ENCODE measurements around the gene SPOPL.
A peak's percentile ranks its signal among the peaks of the same experiment; 100 is the strongest.
"Not testable (repeated sequence)": the region's sequence is repeated elsewhere in the genome, so short reads cannot be mapped to it uniquely, and the experiment has no call there.

Gene SPOPL

GRCh38 chr2:138501425-138502254 lies at the start of gene SPOPL:
TSS of gene SPOPL (plus strand) at chr2:138501770. CDS start at chr2:138550217, 48,447 bp downstream.
- DNase-seq = peak; percentile 15 to 95 (median 84)

- no peak for DNase-seq
These were observed 49.2 kb upstream of the SPOPL start for GRCh38 chr2:138452324-138452723.

GRCh38 chr2:138453815-138454214 lies 47.8 kb upstream of the SPOPL start:
- no peak for DNase-seq

- no peak for DNase-seq
These were observed 46.8 kb upstream of the SPOPL start for GRCh38 chr2:138454761-138455160.

GRCh38 chr2:138455275-138455674 lies 46.3 kb upstream of the SPOPL start:
- no peak for DNase-seq

GRCh38 chr2:138455691-138456090 lies 45.9 kb upstream of the SPOPL start:
- no peak for DNase-seq

GRCh38 chr2:138462689-138463088 lies 38.9 kb upstream of the SPOPL start:
- not testable (repeated sequence) for DNase-seq

GRCh38 chr2:138468617-138469016 lies 33.0 kb upstream of the SPOPL start:
- DNase-seq = no peak

- DNase-seq = no peak
These were observed 32.2 kb upstream of the SPOPL start for GRCh38 chr2:138469411-138469810.

- peak in 23 of 51 donors; percentile 1 to 52 (median 6) for DNase-seq
These were observed 30.6 kb upstream of the SPOPL start for GRCh38 chr2:138470941-138471340.

GRCh38 chr2:138474100-138474825 lies 27.3 kb upstream of the SPOPL start:
- DNase-seq = no peak

- DNase-seq = no peak
These were observed 26.2 kb upstream of the SPOPL start for GRCh38 chr2:138475277-138475776.

GRCh38 chr2:138476186-138476585 lies 25.4 kb upstream of the SPOPL start:
- no peak for DNase-seq

- no peak for DNase-seq
These were observed 24.6 kb upstream of the SPOPL start for GRCh38 chr2:138476940-138477339.

GRCh38 chr2:138482796-138483195 lies 18.8 kb upstream of the SPOPL start:
- not testable (repeated sequence) for DNase-seq

GRCh38 chr2:138485019-138485418 lies 16.6 kb upstream of the SPOPL start:
- no peak for DNase-seq

- DNase-seq = no peak
These were observed 15.0 kb upstream of the SPOPL start for GRCh38 chr2:138486363-138487198.

- no peak for DNase-seq
These were observed 10.7 kb upstream of the SPOPL start for GRCh38 chr2:138490673-138491494.

GRCh38 chr2:138491495-138491862 lies 10.1 kb upstream of the SPOPL start:
- DNase-seq = no peak

GRCh38 chr2:138492160-138492559 lies 9.4 kb upstream of the SPOPL start:
- DNase-seq = no peak

- no peak for DNase-seq
These were observed 8.2 kb upstream of the SPOPL start for GRCh38 chr2:138493334-138493733.
